ENCODE measurements around the gene S100A1. TPM values are rescaled to one million over a fixed set of nuclear protein-coding genes. Genes with fewer than 3 reads are reported as not detected.
"Not testable (repeated sequence)": the region's sequence is repeated elsewhere in the genome, so short reads cannot be mapped to it uniquely, and the experiment has no call there.

The S100A1 gene
- total RNA-seq, 1 experiment from 2014 or later = not detected

DNA sequence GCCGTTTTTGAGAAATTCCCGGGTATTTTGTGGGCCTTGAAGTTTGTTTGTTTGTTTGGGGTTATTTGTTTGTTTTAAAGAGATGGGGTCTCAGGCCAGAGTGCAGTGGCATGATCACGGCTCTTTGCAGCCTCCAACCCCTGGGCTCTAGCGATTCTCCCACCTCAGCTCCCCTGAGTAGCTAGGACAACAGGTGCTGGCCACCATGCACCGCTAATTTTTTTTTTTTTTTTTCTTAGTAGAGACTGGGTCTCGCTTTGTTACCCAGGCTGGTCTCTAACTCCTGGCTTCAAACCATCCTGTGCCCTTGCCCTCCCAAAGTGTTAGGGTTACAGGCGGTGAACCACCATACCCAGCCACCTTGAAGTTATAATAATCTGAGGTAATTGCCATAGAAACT, 7.6 kb downstream of the S100A1 start:
- no peaks in the 10 kb centered on the region for H3K27me3 Mint-ChIP-seq (ENCODE audit: insufficient read depth, unreplicated experiment)
- no peaks in the 10 kb centered on the region for H3K9me3 Mint-ChIP-seq (ENCODE audit: unreplicated experiment)
- ChIA-PET POLR2A (interaction anchor here (0.5 to 46.1 kb wide), 8 partner anchors 10 to 323 kb away, joined by 3 to 1272 read pairs (median 45); partner anchors contain the start of genes CRTC2, ILF2, S100A1 and S100A13), CTCF (interaction anchor here (0.6 to 2.7 kb wide), 7 partner anchors 10 to 1504 kb away, joined by 3 to 28 read pairs (median 4); no protein-coding TSS in a partner anchor)
- H3K36me3 Mint-ChIP-seq (ENCODE audit: insufficient read depth, unreplicated experiment) = peaks cover 70% of the 10 kb centered on the region
- peaks cover 32% of the 10 kb centered on the region for H3K4me1 Mint-ChIP-seq (ENCODE audit: insufficient read depth, unreplicated experiment)
- no peak for DNase-seq (ENCODE audit: unreplicated experiment)
- no TSS peak for BruUV-seq (replicated peaks)
- H3K4me3 Mint-ChIP-seq (ENCODE audit: unreplicated experiment) = peak overlapping the region; percentile 97
- intact Hi-C loops (cut with micrococcal nuclease) = no loop called here
- TF ChIP-seq, protein P1, sequence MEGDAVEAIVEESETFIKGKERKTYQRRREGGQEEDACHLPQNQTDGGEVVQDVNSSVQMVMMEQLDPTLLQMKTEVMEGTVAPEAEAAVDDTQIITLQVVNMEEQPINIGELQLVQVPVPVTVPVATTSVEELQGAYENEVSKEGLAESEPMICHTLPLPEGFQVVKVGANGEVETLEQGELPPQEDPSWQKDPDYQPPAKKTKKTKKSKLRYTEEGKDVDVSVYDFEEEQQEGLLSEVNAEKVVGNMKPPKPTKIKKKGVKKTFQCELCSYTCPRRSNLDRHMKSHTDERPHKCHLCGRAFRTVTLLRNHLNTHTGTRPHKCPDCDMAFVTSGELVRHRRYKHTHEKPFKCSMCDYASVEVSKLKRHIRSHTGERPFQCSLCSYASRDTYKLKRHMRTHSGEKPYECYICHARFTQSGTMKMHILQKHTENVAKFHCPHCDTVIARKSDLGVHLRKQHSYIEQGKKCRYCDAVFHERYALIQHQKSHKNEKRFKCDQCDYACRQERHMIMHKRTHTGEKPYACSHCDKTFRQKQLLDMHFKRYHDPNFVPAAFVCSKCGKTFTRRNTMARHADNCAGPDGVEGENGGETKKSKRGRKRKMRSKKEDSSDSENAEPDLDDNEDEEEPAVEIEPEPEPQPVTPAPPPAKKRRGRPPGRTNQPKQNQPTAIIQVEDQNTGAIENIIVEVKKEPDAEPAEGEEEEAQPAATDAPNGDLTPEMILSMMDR (IDR thresholded peaks at IDR 0.05; ENCODE audit: unreplicated experiment) = no peak
- H3K27ac Mint-ChIP-seq (ENCODE audit: low read depth, unreplicated experiment) = peak overlapping the region; percentile 36

DNA sequence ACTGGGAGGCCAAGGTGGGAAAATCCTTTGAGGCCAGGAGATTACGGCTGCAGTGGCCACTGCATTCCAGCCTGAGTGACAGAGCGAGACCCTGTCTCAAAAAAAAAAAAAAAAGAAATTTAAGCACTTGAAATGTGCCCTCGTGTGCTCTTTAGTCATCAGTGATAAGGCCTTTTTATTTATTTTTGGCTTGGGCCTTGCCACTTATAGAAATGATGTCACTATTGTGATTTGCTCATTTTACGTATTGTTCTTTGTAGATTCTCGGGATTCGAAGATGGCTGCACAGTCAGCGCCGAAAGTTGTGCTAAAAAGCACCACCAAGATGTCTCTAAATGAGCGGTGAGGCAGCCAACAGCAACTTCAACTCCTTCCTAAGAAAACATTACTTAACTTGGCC, 8.1 kb downstream of the S100A1 start:
- peaks cover 75% of the 10 kb centered on the region for H3K36me3 Mint-ChIP-seq (ENCODE audit: insufficient read depth, unreplicated experiment)
- no TSS peak for BruUV-seq (replicated peaks)
- intact Hi-C loops (cut with micrococcal nuclease) = no loop called here
- H3K4me3 Mint-ChIP-seq (ENCODE audit: unreplicated experiment) = no peak overlapping the region
- H3K27ac Mint-ChIP-seq (ENCODE audit: low read depth, unreplicated experiment) = peak overlapping the region; percentile 7
- DNase-seq (ENCODE audit: unreplicated experiment) = no peak
- POLR2A ChIA-PET = interaction anchor here (1.2 to 46.1 kb wide), 5 partner anchors 14 to 341 kb away, joined by 3 to 1272 read pairs (median 30); partner anchors contain the start of genes JTB, S100A1, S100A13 and S100A14
- TF ChIP-seq, protein P1 (IDR thresholded peaks at IDR 0.05; ENCODE audit: unreplicated experiment) = no peak
- H3K4me1 Mint-ChIP-seq (ENCODE audit: insufficient read depth, unreplicated experiment) = peaks cover 32% of the 10 kb centered on the region
- CTCF ChIA-PET = no interaction called here
- no peaks in the 10 kb centered on the region for H3K27me3 Mint-ChIP-seq (ENCODE audit: insufficient read depth, unreplicated experiment)
- H3K9me3 Mint-ChIP-seq (ENCODE audit: unreplicated experiment) = no peaks in the 10 kb centered on the region

- peaks cover 88% of the 10 kb centered on the region for H3K36me3 Mint-ChIP-seq (ENCODE audit: insufficient read depth, unreplicated experiment)
- no peak overlapping the region for H3K4me3 Mint-ChIP-seq (ENCODE audit: unreplicated experiment)
- no peaks in the 10 kb centered on the region for H3K27me3 Mint-ChIP-seq (ENCODE audit: insufficient read depth, unreplicated experiment)
- no TSS peak for BruUV-seq (replicated peaks)
- intact Hi-C loops (cut with micrococcal nuclease) = no loop called here
- H3K4me1 Mint-ChIP-seq (ENCODE audit: insufficient read depth, unreplicated experiment) = peaks cover 25% of the 10 kb centered on the region
- DNase-seq (ENCODE audit: unreplicated experiment) = no peak
- TF ChIP-seq, protein P1 (IDR thresholded peaks at IDR 0.05; ENCODE audit: unreplicated experiment) = no peak
- ChIA-PET CTCF (interaction anchor here (0.5 to 4.6 kb wide), 8 partner anchors 11 to 271 kb away, joined by 3 to 23 read pairs (median 3); partner anchors contain the start of gene S100A6), POLR2A (interaction anchor here (1.2 to 46.1 kb wide), 6 partner anchors 12 to 66 kb away, joined by 3 to 1272 read pairs (median 5); partner anchors contain the start of genes ILF2, S100A1, S100A13 and S100A14)
- H3K27ac Mint-ChIP-seq (ENCODE audit: low read depth, unreplicated experiment) = no peak overlapping the region
- H3K9me3 Mint-ChIP-seq (ENCODE audit: unreplicated experiment) = no peaks in the 10 kb centered on the region
Observed at GRCh38 chr1:153638261-153638660, 10.0 kb downstream of the S100A1 start.

DNA sequence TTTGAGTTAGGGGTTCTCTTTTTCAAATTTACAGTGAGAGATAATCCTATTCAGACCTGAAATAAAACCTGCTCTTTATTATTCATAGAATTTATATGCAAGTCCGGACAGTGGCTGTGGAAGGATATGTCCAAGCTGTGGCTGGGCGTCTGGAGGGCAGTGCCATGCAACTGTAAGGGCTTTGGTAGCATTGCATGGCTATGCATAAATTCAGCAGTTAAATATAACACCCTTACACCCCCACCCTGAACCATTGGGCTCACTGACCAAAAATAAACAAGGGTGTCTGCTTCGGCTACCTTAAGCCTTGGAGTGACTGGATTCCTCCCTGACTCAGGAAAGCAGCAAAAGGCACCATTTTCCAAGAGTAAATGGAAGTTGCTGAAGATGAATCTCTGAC, 11.0 kb downstream of the S100A1 start:
- intact Hi-C loops (cut with micrococcal nuclease) = no loop called here
- BruUV-seq (replicated peaks) = no TSS peak
- peaks cover 93% of the 10 kb centered on the region for H3K36me3 Mint-ChIP-seq (ENCODE audit: insufficient read depth, unreplicated experiment)
- DNase-seq (ENCODE audit: unreplicated experiment) = no peak
- H3K4me1 Mint-ChIP-seq (ENCODE audit: insufficient read depth, unreplicated experiment) = peaks cover 27% of the 10 kb centered on the region
- TF ChIP-seq, protein P1 (IDR thresholded peaks at IDR 0.05; ENCODE audit: unreplicated experiment) = no peak
- H3K4me3 Mint-ChIP-seq (ENCODE audit: unreplicated experiment) = no peak overlapping the region
- no peaks in the 10 kb centered on the region for H3K27me3 Mint-ChIP-seq (ENCODE audit: insufficient read depth, unreplicated experiment)
- no peak overlapping the region for H3K27ac Mint-ChIP-seq (ENCODE audit: low read depth, unreplicated experiment)
- ChIA-PET POLR2A (interaction anchor here (0.6 to 46.1 kb wide), 4 partner anchors 11 to 325 kb away, joined by 3 to 1272 read pairs (median 36); partner anchors contain the start of genes S100A1, S100A13, S100A14 and S100A16), CTCF (interaction anchor here (0.7 to 4.6 kb wide), 5 partner anchors 24 to 129 kb away, joined by 3 to 23 read pairs (median 3); no protein-coding TSS in a partner anchor)
- H3K9me3 Mint-ChIP-seq (ENCODE audit: unreplicated experiment) = no peaks in the 10 kb centered on the region

DNA sequence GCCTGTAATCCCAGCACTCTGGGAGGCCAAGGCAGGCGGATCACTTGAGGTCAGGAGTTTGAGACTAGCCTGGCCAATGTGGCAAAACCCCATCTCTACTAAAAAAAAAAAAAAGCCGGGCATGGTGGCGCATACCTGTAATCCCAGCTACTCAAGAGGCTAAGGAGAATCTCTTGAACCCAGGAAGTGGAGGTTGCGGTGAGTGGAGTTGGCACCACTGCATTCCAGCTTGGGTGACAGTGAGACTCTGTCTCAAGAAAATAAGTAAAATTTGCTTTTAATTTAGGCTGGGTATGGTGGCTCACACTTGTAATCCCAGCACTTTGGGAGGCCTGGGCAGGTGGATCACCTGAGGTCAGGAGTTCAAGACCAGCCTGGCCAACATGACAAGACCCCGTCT, 12.0 kb downstream of the S100A1 start:
- H3K9me3 Mint-ChIP-seq (ENCODE audit: unreplicated experiment); intact Hi-C loops (cut with micrococcal nuclease); H3K27me3 Mint-ChIP-seq (ENCODE audit: insufficient read depth, unreplicated experiment); H3K27ac Mint-ChIP-seq (ENCODE audit: low read depth, unreplicated experiment); DNase-seq (ENCODE audit: unreplicated experiment); BruUV-seq (replicated peaks); H3K4me3 Mint-ChIP-seq (ENCODE audit: unreplicated experiment): not testable (repeated sequence)
- Mint-ChIP-seq H3K4me1 (ENCODE audit: insufficient read depth, unreplicated experiment) (peaks cover 28% of the 10 kb centered on the region), H3K36me3 (ENCODE audit: insufficient read depth, unreplicated experiment) (peaks cover 99% of the 10 kb centered on the region)
- ChIA-PET POLR2A (interaction anchor here (0.8 to 46.1 kb wide), 4 partner anchors 10 to 25 kb away, joined by 3 to 1272 read pairs (median 38); partner anchors contain the start of genes S100A1, S100A13, S100A14 and S100A16), CTCF (interaction anchor here (0.6 to 4.6 kb wide), 8 partner anchors 11 to 1393 kb away, joined by 3 to 23 read pairs (median 4); no protein-coding TSS in a partner anchor)
